ENCODE measurements around the gene MYO5B.

- TF ChIP-seq POLR2A (IDR thresholded peaks at IDR 0.05), result no peak
- no peak for TF ChIP-seq CTCF (IDR thresholded peaks at IDR 0.05)
Observed at GRCh38 chr18:50190236-50190635, 4.7 kb downstream of the MYO5B start.
